Sigmoid colon (tissue), 4 donors: Measurements from ENCODE around the gene APLNR.

Experiments
- POLR2A ChIP-seq, 2 donors: fragments of 450-650 bp; IDR thresholded peaks; one replicate each; pipeline ENCODE4 v1.6.1; 2016; ENCODE audit warnings: antibody characterized with exemption in 2 of 2, mild to moderate bottlenecking in 2 of 2, moderate library complexity in 2 of 2
- POLR2AphosphoS5 ChIP-seq, 4 donors: sonication (generic); formaldehyde crosslinking; IDR thresholded peaks; one replicate each; pipeline ENCODE4 v1.6.1; 2017; ENCODE audit warnings: antibody characterized with exemption in 4 of 4
- TF ChIP-seq, protein P1 (sequence below), 4 experiments: fragments of 450-650 bp in 3 of 4; fragments of 200-600 bp in 1 of 4; IDR thresholded peaks; one replicate each; pipeline ENCODE4 v1.5.1; 2016 to 2019; ENCODE audit warnings: antibody characterized with exemption in 4 of 4, mild to moderate bottlenecking in 3 of 4, moderate library complexity in 2 of 4

DNA sequence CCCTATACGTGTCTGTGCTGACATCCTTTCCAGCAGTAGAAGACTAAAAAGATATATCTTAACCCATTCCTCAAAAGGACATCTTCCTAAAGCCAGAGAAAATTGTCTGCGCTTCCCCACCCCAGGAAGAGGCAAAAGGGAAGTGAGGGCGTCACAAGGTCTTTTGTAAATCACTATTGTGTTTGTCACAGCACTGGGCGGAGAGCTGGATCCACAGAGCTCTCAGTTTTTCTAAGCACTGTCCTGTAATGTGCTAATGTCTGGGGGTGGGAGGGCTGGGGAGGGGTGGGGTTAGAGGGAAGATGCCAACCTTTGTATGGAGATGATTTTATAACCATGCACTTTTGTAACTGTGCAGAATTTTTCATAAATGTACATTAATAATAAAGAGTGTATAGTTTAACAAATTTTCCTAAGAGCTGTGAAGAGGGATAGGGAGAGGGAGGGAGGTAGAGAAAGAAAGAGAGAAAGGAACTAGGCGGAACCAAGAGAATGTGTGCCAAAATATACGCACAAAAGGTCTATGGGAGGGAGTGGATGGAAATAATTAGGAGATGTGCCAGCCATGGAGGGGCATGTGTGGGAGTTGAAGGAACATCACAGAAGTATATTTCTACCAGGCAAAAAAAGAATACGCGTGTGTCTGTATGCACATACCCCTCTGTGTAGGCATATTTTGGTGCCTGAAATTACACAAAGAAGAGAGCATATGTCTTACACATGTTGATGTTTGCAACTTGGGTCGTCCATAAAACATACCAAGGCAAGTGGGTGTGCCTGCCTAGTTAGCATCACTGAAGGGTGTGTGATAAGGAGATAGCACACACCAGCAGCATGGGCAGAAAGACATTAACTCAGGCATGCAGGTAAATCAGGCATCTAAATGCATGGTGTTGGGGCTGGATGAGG, 45.5 kb downstream of the APLNR start:
- TF ChIP-seq, protein P1, sequence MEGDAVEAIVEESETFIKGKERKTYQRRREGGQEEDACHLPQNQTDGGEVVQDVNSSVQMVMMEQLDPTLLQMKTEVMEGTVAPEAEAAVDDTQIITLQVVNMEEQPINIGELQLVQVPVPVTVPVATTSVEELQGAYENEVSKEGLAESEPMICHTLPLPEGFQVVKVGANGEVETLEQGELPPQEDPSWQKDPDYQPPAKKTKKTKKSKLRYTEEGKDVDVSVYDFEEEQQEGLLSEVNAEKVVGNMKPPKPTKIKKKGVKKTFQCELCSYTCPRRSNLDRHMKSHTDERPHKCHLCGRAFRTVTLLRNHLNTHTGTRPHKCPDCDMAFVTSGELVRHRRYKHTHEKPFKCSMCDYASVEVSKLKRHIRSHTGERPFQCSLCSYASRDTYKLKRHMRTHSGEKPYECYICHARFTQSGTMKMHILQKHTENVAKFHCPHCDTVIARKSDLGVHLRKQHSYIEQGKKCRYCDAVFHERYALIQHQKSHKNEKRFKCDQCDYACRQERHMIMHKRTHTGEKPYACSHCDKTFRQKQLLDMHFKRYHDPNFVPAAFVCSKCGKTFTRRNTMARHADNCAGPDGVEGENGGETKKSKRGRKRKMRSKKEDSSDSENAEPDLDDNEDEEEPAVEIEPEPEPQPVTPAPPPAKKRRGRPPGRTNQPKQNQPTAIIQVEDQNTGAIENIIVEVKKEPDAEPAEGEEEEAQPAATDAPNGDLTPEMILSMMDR (IDR thresholded peaks at IDR 0.05) = no peak
- TF ChIP-seq POLR2A (IDR thresholded peaks at IDR 0.05) = no peak
- no peak for TF ChIP-seq POLR2AphosphoS5 (IDR thresholded peaks at IDR 0.05)
